GM19455 (cell line): Measurements from ENCODE around the gene FBN1.
A peak's percentile ranks its signal among the peaks of the same experiment; 100 is the strongest.

Source experiments
- ATAC-seq: cut with Tn5 transposase; IDR thresholded peaks from one replicate; pipeline ENCODE4 v1.9.1; 2021; ENCODE audit not compliant: unreplicated experiment

Gene FBN1

DNA sequence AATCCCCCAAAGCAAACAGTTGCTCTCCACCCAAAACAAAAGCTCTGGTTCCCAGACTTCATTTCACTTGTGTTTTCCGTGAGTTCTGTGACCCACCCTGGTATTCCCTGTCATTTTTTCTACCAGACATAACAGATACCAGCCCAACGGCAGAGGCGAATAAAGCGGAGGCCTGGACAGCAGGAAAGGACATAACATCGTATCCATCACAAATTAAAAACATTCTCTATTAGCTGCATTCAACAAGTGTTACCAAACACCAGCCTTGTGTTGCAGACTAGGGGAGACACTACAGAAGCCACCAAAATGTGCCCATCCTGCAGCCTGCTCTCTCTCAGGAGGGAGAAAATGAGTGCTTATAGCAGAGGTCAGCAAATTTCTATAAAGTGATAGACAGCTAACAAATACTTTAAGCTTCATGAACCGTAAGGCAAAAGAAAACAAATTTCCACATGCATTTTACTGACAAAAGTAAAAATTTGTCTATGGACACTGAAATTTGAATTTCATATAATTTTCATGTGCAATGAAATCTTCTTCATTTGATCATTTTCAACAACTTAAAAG is 7.1 kb upstream of the FBN1 start:
- ATAC-seq: no peak

DNA sequence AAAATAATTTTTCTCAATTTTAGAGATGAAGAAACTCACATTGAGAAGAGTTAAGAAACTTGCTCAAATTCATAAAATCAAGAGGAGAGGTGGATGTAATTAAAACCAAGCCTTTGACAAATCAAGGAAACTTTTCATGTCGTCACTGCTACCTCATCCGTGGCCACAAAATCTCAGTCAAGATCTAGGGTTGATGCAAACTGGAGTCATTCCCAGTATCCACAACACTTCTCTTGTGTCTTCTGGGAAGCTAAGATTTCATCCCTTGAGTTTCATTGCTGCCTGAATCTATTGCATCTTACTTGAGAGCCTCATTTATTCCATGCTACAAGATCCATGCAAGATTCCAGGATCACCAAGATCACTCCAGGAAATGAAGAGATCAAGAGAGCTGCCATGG is 5.4 kb upstream of the FBN1 start:
- ATAC-seq: no peak

DNA sequence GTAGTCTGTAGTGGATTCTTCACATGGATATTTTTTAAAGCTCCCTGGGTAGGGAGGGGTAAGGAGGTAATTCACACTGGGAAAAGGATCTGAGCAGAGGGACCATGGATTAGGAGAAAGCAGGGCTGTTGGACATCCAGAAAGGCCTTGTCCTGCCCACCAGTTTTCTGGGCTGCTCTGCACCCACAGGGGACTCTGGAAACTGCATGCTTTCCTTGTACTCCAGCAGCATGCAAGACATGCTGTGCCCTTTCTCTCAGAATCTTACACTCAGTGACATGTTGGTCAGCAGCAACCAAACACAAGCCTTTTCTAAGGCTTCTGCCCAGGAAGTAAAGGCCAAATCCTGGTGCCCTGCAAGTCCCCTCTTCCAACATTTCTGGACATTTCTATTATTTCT is 2.5 kb upstream of the FBN1 start:
- ATAC-seq: no peak

DNA sequence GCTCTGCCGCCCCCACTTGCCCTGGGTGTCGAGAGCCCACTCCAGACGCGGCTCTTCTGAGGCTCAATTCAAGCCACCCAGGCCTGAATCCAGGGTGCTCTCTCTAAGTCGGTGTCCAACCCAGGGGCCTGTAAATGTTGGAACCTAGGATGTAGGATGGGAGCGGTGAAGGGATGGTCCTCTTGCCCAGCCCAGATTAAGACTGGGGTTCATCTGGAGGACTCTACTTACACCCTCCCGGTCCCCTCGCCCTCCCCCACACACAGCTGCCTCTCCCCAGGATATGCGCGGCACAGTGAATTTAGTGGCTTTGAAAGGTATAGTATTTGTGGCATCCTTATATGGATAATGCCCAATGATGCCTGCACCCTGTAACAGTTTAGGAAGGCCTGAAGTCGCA is 822 bp upstream of the FBN1 start:
- ATAC-seq: no peak

DNA sequence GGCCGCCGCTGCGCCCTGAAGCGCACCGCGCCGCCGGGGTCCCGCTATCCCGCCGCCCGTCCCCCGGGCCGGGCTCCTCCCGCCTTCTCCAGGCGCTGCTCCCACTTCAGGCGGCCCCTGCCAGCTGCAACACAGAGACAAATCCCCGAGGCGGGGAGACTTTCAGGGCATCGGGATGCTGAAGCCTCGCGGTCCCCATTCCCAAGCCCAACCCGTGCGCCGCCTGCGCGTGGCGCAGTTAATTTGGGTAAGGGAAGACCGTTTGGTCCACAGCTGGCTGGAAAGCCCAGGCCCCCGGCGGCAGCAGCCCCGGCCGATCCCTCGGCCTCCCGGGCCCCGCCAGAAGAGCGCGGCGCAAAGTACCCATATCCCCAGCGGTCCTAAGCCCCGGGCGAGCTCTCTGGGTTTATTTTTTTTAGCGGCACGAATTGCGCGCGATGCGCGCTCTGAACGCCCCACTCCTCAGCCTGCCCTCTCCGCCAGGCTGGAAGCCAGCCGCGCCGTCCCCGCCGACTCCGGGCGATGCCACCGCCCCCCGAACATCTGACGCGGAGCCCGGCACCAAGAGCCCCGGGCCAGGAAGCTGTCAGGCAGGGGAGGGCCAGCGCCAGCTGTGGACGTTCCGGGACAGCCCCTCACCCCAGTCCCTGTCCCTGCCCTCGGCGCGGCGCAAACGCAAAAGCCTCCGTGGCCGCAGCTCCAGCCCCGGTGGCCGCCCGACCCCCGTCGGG is 517 bp downstream of the FBN1 start:
- peak; percentile 46 for ATAC-seq

DNA sequence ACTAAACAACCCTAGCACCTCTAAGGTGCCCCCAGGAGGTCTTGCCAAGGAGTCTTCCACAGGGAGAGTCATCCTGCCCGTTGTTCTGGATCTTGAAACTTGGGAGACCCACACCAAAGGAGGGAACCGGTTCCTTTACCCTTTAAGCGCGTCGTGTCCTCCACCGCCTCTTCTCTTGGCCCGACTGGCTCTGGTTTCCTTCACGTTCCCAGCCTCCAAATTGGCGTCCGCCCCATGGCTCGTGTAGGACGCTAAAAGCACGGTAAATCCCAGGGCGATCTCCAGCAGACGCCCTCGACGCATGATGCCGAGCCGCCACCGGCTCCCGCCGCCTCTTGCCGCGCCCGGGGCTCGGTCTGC is 1.1 kb downstream of the FBN1 start:
- ATAC-seq: peak; percentile 3

DNA sequence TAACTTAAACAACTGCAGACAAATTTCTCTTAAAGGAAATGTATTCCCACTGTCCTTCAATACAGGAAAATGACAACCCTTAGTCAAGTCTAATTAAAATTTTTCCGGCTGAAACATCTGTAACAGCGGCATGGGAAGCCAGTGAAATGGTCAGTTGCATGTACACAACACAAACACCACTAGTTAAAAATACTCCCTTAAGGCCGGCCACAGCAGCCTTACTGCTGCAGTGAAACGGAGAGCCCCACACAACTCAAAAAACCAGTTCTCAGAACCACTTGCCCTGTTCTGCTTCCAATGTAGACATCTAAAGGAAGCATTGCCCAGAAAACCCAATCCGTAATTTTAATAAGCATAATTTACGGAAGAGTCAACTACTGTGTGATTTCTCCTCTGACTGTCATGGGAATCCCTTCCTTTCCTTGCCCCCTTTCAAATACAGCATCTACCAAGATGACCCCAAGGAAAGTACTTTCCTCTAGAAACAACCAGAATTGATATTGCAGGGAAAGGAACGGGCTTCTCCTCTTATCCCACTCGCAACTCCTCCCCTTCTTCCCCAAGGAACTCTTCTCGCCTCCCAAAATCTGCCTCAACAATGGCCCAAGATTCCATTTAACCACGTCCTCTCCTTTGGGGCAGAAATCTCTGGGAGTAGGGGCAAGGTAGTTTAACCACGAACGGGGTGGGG is 1.6 kb downstream of the FBN1 start:
- ATAC-seq: no peak

DNA sequence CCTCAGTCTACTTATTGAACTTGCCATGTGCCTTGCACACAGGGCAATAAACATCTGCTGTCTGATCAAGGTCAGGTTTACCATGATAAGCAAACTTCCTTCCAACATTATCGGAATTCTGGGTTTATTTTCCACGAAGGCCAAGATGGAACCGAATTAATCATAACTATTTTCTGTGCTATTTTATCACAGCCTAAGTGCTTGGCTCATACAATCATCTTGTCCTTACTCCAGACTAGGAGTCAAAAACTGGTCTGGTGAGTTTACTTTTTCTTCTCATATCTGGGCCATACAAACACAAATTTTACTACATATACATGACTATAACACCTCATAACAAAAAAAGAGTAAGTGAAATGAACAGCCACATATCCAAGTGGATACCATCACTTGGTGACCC is 2.3 kb downstream of the FBN1 start:
- no peak for ATAC-seq

DNA sequence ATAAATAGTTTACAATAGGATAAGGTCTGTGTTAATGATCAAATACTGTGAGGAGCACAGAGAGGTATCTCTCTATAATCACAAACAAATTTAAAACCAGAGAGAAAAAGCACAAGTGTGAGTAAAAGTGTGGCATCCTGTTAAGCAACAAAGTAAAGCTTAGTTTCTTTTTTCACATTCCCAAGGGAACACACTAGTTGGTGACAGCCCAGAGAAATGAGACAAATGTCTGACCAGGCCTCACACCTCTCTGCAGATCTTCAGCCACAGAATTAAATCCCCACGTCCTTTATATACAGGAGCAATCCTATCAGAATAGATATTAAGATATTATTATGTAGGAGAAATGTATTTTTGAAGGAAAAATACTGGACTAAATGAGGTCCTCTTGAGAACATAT is 2.7 kb downstream of the FBN1 start:
- ATAC-seq: no peak

DNA sequence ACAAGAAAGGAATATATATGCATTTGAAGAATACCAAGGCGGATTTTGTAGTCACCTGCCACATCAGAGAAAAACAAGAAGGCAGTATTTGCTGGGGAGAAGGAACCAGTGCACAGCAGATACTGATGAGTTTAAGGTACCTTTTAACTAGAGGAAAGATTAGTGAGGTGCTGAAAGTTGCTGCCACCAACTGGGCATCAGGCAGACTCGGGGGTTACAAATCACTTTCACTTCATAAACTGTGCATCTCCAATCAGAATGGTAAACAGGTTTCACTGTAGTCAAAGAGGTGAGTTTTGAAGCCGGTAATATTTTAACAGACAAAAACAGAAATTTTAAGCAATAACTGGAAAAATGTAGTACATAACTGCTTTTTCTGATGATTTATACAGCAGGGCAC is 4.1 kb downstream of the FBN1 start:
- no peak for ATAC-seq

DNA sequence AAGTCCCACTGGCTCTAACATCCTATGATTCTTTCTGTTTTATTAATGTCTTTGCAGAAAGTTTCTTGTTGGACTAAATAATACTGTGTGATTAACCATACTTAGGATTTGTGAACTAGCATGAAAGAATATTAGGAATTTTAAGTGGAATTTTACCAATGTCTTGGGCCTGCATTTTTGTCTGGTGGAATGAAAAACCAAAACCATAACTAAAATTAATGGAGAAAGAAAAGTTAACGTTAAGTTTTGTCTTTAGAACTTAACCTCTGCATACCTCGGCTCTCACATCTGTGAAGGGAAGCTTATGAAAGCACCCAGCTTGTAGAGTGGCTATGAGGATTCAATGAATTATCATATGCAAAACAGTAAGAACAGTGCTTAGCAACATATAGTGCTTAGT is 6.5 kb downstream of the FBN1 start:
- ATAC-seq: no peak

DNA sequence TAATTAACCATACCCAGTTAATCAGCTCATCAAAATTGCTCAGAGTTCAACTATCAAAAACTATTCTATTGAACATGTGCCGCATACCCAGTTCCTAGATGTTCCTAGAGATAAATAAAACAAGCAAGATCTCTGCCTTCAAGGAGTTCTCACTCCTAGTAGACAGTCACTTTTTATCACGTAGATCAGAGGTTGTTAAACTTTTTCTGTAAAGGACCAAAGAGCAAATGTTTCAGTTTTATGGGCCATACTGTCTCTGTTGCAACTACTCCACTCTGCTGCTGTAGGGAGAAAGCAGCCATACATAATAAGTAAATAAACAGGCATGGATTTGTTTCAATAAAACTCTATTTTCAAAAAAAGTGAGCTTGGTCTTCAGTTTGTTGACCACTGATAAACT is 7.9 kb downstream of the FBN1 start:
- no peak for ATAC-seq

DNA sequence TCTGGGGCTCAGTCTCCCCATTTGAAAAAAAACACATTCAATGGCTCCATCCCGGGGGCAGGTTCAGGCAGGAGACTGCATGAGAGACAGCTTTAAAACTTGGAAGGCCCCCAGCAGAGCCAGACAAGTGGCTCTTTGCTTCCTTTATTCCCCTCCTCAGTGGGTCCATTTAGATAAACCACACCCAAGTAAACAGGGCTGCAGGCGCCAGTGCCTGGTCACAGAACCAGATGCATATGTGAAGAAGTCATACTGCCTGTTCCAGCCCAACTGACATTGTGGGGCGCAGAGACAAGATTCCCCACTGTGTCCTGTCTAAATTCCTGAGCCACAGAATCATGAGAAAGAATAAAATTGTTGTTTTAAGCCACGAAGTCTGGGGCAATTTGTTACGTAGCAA is 9.0 kb downstream of the FBN1 start:
- no peak for ATAC-seq

DNA sequence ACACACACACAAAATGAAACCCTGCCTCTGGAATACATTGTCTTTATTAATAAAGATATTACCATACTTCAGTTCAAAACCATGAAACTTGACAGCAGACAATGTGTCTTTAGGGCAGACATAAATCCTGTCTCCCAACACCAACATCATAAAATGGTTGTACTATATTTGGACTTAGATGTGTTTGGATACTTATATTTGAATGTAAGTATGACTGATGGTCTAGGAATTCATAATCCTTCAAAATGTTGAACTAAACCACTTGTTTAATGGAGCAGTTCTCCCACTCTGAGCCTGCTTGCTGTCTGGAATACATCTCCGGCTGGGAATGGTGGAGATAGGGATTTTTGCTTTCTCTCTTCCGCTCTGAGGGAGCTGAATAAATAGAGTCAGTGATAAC is 10.6 kb downstream of the FBN1 start:
- ATAC-seq: no peak

DNA sequence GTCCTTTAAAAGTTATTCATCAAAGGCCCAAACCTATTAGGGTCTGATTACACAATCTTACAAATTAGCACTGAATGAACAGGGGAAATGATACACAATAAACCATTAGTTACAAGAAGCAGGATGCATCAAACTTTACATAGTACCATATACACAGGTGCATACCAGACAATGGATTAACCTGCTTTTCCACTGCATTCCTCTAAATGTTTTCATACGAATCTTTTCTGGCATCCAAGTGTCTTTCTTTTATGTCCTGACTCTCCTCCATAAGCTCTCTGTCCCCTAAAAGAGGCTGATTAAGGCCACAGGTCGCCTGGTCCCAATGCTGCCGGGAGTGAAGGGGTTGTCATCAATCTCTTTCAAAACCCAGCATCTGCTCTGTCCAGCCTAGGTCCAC is 11.4 kb downstream of the FBN1 start:
- no peak for ATAC-seq

DNA sequence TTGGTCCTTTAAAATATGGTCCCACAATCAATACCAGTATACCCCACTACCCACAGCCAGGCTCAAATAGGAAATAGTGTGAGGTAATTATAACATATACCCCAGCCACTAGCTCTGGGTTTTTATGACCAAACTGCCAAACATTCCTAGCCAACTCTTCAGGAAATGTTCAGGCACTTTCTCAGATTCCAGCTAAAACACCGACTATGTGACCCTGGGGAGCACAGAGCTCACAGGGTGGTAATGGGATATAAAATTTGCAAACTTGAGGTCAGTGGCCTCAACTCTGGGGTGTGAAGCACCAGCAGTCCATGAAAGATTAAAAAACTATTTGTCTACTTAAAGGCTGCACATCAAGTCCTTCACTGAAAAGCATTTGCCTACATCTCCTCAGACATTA is 12.9 kb downstream of the FBN1 start:
- ATAC-seq: no peak

DNA sequence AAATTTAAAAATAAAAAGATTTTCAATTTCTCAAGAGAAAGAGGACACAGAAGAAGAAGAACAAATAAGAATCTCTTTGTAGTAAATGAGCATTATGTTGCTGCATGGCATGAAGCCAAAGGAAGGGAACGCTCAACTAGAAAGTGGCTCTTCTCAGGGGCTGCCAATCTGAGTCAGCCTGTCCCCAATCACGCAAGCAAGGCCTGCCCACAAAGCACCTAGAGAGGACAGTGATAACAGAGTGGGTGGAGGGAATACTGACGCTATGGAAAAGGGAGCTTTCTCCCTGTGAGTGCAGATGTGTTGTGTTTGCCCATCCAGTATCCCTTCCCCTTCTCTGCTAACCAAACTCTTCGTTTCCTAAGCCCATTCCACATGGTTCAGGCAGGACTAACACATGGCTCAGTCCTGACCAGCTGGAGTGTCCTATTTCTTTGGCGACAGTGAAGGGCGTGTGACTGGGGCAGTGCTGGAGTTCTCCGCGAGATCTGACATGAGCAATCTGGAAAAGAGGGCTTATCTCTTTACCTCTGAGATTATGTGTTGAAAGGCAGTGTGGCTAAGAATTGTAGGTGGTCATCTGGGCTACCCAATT is 14.2 kb downstream of the FBN1 start:
- no peak for ATAC-seq

DNA sequence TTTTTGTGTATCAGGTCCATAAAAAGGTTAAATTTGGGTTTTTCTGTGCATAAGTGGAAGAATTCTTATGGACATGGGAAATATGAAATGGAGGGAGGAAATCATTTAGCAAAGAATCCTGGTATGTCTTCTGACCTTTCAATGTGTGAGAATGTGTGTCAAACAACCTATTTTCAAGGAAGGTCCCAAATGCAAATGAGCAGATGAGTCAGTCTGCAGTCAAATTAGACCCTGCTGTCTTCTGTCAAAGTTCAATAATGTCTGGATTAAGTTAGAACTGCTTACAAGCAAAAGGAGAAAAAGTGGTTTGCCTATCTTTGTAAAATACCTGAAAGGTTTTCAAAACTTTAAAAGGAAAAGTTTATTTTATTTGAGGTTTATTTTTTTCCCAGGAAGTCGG is 15.3 kb downstream of the FBN1 start:
- ATAC-seq: no peak

DNA sequence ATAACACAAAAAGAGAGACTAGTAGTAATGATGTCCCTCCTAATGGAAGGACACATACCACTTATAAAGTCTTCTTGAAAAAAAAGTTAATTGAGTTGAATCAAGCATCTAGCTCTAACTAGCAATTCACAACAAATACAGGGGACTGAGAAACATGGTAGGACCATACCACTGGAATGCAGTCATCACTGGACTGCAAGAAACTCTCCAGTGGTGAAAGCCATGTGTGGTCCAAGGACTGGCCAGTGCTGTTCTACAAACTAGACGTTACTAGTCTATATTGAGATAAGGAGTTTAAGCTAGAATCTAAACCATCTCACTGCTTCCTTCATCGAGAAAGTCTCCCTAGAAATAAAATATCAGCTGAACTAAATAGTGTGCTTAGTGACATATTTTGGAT is 16.7 kb downstream of the FBN1 start:
- no peak for ATAC-seq

DNA sequence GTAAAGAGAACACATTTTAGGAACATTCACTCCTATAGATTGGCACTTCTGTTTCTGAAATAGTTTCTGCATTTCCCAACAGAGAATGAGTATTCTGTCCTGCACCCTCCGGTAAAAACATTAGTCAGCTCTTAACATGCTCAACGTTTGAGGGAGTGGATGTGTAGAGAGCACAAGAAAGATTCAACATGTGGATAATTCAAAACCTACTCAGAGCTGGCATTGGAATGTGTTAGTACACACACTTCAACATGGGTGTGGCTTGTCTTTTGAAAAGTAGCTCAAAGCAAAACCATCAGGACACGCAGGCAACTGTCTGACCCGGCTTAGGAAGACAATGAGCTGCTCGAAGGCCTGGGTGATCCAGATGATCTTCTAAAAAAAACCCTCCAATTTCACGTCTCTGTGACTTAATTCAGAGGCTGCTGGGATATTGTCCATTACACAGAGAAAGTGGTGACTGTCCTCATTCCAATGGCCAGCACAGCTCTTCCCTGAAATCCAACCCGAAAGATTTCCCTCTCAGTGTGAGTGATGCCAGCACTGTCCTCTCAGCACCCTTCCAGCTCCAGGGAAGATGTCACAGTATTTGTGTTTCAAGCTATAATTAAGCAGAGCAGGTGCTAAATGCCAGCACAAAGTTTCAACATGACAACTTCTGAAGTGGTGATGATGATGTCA is 18.1 kb downstream of the FBN1 start:
- ATAC-seq: no peak

DNA sequence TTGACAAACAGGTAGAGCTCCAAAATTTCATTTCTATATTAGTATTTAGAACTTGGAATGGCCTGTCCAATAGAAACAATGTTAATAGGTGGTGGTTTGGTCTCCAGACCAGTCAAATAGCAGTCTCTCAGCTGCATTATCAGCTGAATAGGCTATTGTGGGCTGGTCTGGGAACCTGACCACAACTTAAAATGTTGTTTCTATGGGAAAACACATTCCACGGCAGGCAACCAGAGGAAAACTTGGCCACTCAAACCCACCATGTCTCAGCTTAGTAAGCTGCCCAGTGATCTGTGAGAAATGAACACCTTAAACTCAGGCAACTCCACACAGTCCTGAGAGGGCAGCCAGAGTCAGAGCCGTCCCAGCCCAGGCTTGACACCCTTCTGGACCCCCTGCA is 20.4 kb downstream of the FBN1 start:
- no peak for ATAC-seq

DNA sequence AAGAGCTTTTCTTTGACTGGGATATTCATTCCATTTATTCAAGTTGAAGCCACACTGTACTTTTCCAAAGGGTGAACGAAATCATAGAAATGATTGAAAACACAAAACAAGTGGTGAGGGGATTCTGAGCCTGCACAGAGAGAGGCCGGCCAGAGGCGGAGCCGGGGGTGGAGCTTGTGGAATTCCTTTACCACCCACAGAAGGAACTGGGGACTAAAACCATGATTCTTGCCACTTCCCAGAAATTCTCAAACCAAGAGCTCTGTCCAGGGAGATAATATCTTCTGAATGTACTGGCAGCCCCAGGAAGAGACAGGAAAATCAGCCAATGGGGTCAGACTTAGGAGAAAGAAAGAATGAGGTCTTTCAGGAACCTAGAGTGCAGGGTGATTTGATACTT is 20.8 kb downstream of the FBN1 start:
- ATAC-seq: no peak
